C4-2B (cell line): Measurements from ENCODE around the gene STAT4.

Source experiments
- ZFX ChIP-seq: fragments of 450-650 bp; IDR thresholded peaks from 2 replicates; pipeline ENCODE4 v1.6.1; 2017
- TF ChIP-seq, protein P1 (sequence below): fragments of 450-650 bp; conservative IDR thresholded peaks from 2 replicates; pipeline ENCODE4 v1.5.1; 2017; ENCODE audit warnings: mild to moderate bottlenecking

- TF ChIP-seq, protein P1, sequence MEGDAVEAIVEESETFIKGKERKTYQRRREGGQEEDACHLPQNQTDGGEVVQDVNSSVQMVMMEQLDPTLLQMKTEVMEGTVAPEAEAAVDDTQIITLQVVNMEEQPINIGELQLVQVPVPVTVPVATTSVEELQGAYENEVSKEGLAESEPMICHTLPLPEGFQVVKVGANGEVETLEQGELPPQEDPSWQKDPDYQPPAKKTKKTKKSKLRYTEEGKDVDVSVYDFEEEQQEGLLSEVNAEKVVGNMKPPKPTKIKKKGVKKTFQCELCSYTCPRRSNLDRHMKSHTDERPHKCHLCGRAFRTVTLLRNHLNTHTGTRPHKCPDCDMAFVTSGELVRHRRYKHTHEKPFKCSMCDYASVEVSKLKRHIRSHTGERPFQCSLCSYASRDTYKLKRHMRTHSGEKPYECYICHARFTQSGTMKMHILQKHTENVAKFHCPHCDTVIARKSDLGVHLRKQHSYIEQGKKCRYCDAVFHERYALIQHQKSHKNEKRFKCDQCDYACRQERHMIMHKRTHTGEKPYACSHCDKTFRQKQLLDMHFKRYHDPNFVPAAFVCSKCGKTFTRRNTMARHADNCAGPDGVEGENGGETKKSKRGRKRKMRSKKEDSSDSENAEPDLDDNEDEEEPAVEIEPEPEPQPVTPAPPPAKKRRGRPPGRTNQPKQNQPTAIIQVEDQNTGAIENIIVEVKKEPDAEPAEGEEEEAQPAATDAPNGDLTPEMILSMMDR: no peak
- TF ChIP-seq ZFX: no peak
Measured at GRCh38 chr2:190993292-190993643, 157.5 kb downstream of the STAT4 start.
